DOHH2 (cell line): ENCODE measurements around the gene LYG1.

ENCODE experiments used
- H3F3A ChIP-seq: fragments of 200-600 bp; sonication (generic), shearing (Covaris generic); 2 replicates; pipeline ENCODE4 v1.6.0; 2016; ENCODE audit warnings: antibody characterized with exemption, mild to moderate bottlenecking; ENCODE audit not compliant: control insufficient read depth, insufficient read depth
- H3K27ac ChIP-seq: fragments of 200-600 bp; sonication (generic); 2 replicates; pipeline ENCODE4 v1.5.1; 2014; ENCODE audit warnings: low read depth, mild to moderate bottlenecking, low read length, moderate library complexity
- H3K27me3 ChIP-seq: fragments of 200-600 bp; sonication (generic); 2 replicates; pipeline ENCODE4 v1.6.1; 2014; ENCODE audit warnings: mild to moderate bottlenecking, low read length, mixed read lengths; ENCODE audit not compliant: control insufficient read depth
- H3K36me3 ChIP-seq: fragments of 200-600 bp; sonication (generic); 2 replicates; pipeline ENCODE4 v1.6.1; 2014; ENCODE audit warnings: mild to moderate bottlenecking, low read length, moderate library complexity, mixed read lengths; ENCODE audit not compliant: control insufficient read depth
- H3K4me1 ChIP-seq: fragments of 200-600 bp; sonication (generic); 2 replicates; pipeline ENCODE4 v1.6.1; 2014; ENCODE audit warnings: mild to moderate bottlenecking, low read length, mixed read lengths; ENCODE audit not compliant: control insufficient read depth
- H3K4me2 ChIP-seq: fragments of 200-600 bp; sonication (generic); 2 replicates; pipeline ENCODE4 v1.6.0; 2014; ENCODE audit warnings: mild to moderate bottlenecking, low read length, moderate library complexity
- H3K4me3 ChIP-seq: fragments of 200-600 bp; sonication (generic); 2 replicates; pipeline ENCODE4 v1.5.1; 2014; ENCODE audit warnings: mild to moderate bottlenecking, low read length, mixed read lengths
- H3K79me2 ChIP-seq: fragments of 200-600 bp; sonication (generic); 2 replicates; pipeline ENCODE4 v1.6.1; 2014; ENCODE audit warnings: mild to moderate bottlenecking, low read length, mixed read lengths; ENCODE audit not compliant: control insufficient read depth
- H3K9me2 ChIP-seq: fragments of 200-600 bp; sonication (generic); replicated peaks from 2 replicates; pipeline ENCODE4 v1.6.1; 2014; ENCODE audit warnings: mild to moderate bottlenecking, low read length, mixed read lengths; ENCODE audit not compliant: control insufficient read depth
- H3K9me3 ChIP-seq: fragments of 200-600 bp; sonication (generic); 2 replicates; pipeline ENCODE4 v1.6.1; 2014; ENCODE audit warnings: antibody characterized with exemption, low read length, mixed read lengths; ENCODE audit not compliant: control insufficient read depth, insufficient read depth
- H4K20me1 ChIP-seq: fragments of 200-600 bp; sonication (generic); 2 replicates; pipeline ENCODE4 v1.6.0; 2014; ENCODE audit warnings: low read depth, mild to moderate bottlenecking, antibody characterized with exemption, low read length, moderate library complexity; ENCODE audit not compliant: control insufficient read depth, insufficient read depth
- CTCF ChIP-seq: fragments of 200-600 bp; sonication (generic); IDR thresholded peaks from one replicate; pipeline ENCODE4 v1.5.1; 2014; ENCODE audit warnings: antibody characterized with exemption, mild to moderate bottlenecking, low read depth, low read length; ENCODE audit not compliant: poor library complexity, severe bottlenecking
- EZH2phosphoT487 ChIP-seq: fragments of 200-600 bp; sonication (generic); IDR thresholded peaks from 2 replicates; pipeline ENCODE4 v1.6.1; 2017; ENCODE audit warnings: borderline replicate concordance, mild to moderate bottlenecking, antibody characterized with exemption, low read length, moderate library complexity, mixed read lengths

The LYG1 gene

DNA sequence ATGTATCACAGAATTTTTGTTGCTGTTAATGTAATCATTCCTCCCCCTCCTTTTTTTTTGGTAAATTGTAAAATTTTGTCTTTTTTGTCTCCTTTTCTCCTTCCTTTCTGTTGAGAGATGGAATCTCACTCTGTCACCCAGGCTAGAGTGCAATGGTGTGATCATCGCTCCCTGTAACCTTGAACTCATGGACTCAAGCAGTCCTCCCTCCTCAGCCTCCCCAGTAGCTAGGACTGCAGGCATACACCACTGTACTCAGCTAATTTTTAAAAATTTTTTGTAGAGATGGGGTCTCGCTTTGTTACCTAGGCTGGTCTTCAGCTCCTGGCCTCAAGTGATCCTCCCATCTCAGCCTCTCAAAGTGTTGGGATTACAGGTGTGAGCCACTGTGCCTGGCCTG, 41.5 kb upstream of the LYG1 start:
- H3K9me2 ChIP-seq = no peaks in the 10 kb centered on the region
- peaks cover 23% of the 10 kb centered on the region for H3K4me1 ChIP-seq
- no peak overlapping the region for H3K4me2 ChIP-seq
- peaks cover 100% of the 10 kb centered on the region for H3K79me2 ChIP-seq
- H4K20me1 ChIP-seq = peaks cover 38% of the 10 kb centered on the region
- H3K36me3 ChIP-seq = peaks cover 23% of the 10 kb centered on the region
- H3K27ac ChIP-seq = no peak overlapping the region
- no peaks in the 10 kb centered on the region for H3K27me3 ChIP-seq
- no peaks in the 10 kb centered on the region for H3K9me3 ChIP-seq
- no peak for TF ChIP-seq EZH2phosphoT487
- no peak for TF ChIP-seq CTCF
- H3F3A ChIP-seq = peaks cover 2% of the 10 kb centered on the region
- no peak overlapping the region for H3K4me3 ChIP-seq

DNA sequence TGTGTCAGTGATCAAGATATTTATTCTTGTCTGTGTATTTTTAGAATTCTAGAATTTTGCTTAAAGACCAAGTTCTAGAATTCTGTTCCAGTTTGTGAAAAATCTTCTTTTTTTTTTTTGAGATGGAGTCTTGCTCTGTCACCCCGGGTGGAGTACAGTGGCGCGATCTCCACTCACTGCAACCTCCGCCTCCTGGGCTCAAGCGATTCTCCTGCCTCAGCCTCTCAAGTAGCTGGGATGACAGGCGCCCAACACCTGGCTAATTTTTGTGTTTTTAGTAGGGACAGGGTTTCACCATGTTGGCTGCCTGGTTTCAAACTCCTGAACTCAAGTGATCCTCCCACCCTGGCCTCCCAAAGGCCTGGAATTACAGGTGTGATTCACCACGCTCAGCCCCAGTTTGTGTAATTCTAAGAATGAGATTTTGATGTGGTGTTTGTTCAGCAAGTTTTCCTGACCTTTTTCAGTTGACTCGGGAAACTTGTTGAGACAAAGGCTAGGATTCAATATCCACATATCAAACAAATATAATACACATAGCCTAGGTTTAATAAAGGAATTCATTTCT, 39.8 kb upstream of the LYG1 start:
- no peak overlapping the region for H3K4me3 ChIP-seq
- H3K79me2 ChIP-seq = peaks cover 94% of the 10 kb centered on the region
- H3K4me1 ChIP-seq = peaks cover 29% of the 10 kb centered on the region
- peaks cover 25% of the 10 kb centered on the region for H3K36me3 ChIP-seq
- H3F3A ChIP-seq = peaks cover 6% of the 10 kb centered on the region
- TF ChIP-seq EZH2phosphoT487 = no peak
- TF ChIP-seq CTCF = no peak
- H3K9me2 ChIP-seq = no peaks in the 10 kb centered on the region
- no peak overlapping the region for H3K4me2 ChIP-seq
- peaks cover 38% of the 10 kb centered on the region for H4K20me1 ChIP-seq
- H3K27ac ChIP-seq = no peak overlapping the region
- no peaks in the 10 kb centered on the region for H3K9me3 ChIP-seq
- no peaks in the 10 kb centered on the region for H3K27me3 ChIP-seq

- Histone ChIP-seq H3K36me3 (peaks cover 19% of the 10 kb centered on the region), H3K9me2 (no peaks in the 10 kb centered on the region), H3K4me1 (peaks cover 47% of the 10 kb centered on the region), H3K27ac (peak overlapping the region; percentile 75), H3K27me3 (no peaks in the 10 kb centered on the region), H3K4me3 (peak overlapping the region; percentile 83), H3F3A (peaks cover 6% of the 10 kb centered on the region), H4K20me1 (peaks cover 30% of the 10 kb centered on the region), H3K4me2 (peak overlapping the region; percentile 85), H3K79me2 (peaks cover 94% of the 10 kb centered on the region), H3K9me3 (no peaks in the 10 kb centered on the region)
- TF ChIP-seq EZH2phosphoT487 (no peak), CTCF (no peak)
These were observed 37.1 kb upstream of the LYG1 start for GRCh38 chr2:99338029-99338585.
